MCF 10A (cell line): Measurements from ENCODE around the gene IFITM5. TPM values are rescaled to one million over a fixed set of nuclear protein-coding genes. Genes with fewer than 3 reads are reported as not detected.
"Not testable (repeated sequence)": the region's sequence is repeated elsewhere in the genome, so short reads cannot be mapped to it uniquely, and the experiment has no call there.

Source experiments
- BruUV-seq: library from RNA; stranded (reverse); fragments of 400-500 nt; replicated peaks from 2 replicates; lab custom pipeline; 2021; lab: Mats Ljungman, UMichigan
- CTCF ChIA-PET: fragments of 300-600 bp; sonication (Branson Sonifier 250); formaldehyde crosslinking; extraction: SDS; loops from one replicate; lab custom pipeline; 2021; ENCODE audit warnings: antibody characterized with exemption, inconsistent platforms; lab: Yijun Ruan, JAX
- POLR2A ChIA-PET: fragments of 300-600, 350-650 bp; sonication (Branson Sonifier 250); formaldehyde crosslinking; extraction: SDS; loops from one replicate; lab custom pipeline; 2020; ENCODE audit warnings: antibody characterized with exemption, inconsistent platforms; lab: Yijun Ruan, JAX
- DNase-seq: peaks from one replicate; pipeline ENCODE4 v3.0.0-alpha.2; 2018; ENCODE audit not compliant: unreplicated experiment
- H3K27ac Mint-ChIP-seq: one replicate; pipeline ENCODE4 v1.8.0; 2022; ENCODE audit warnings: mild to moderate bottlenecking, low read depth, mixed read lengths; ENCODE audit not compliant: unreplicated experiment
- H3K27me3 Mint-ChIP-seq: one replicate; pipeline ENCODE4 v1.8.0; 2022; ENCODE audit warnings: mixed read lengths; ENCODE audit not compliant: insufficient read depth, unreplicated experiment
- H3K36me3 Mint-ChIP-seq: one replicate; pipeline ENCODE4 v1.8.0; 2022; ENCODE audit warnings: mild to moderate bottlenecking, moderate library complexity, mixed read lengths; ENCODE audit not compliant: insufficient read depth, unreplicated experiment
- H3K4me1 Mint-ChIP-seq: one replicate; pipeline ENCODE4 v1.8.0; 2022; ENCODE audit warnings: mixed read lengths; ENCODE audit not compliant: insufficient read depth, unreplicated experiment
- H3K4me3 Mint-ChIP-seq: one replicate; pipeline ENCODE4 v1.8.0; 2022; ENCODE audit warnings: mild to moderate bottlenecking, moderate library complexity, mixed read lengths; ENCODE audit not compliant: unreplicated experiment
- H3K9me3 Mint-ChIP-seq: one replicate; pipeline ENCODE4 v1.8.0; 2022; ENCODE audit warnings: mixed read lengths; ENCODE audit not compliant: unreplicated experiment
- CTCF ChIP-seq: fragments of 200-600 bp; IDR thresholded peaks from one replicate; pipeline ENCODE4 v1.8.0; 2022; ENCODE audit warnings: antibody characterized with exemption, mild to moderate bottlenecking; ENCODE audit not compliant: unreplicated experiment
- intact Hi-C: fragments of 100-400 bp; cut with micrococcal nuclease; formaldehyde crosslinking; loops from 2 replicates; pipeline ENCODE4 v1.14.1; 2022
- total RNA-seq: library from RNA; stranded (reverse); gene quantifications from 2 replicates; pipeline ENCODE4 v1.2.3, GENCODE V29; 2022

The IFITM5 gene
- total RNA-seq, 1 experiment from 2014 or later, result not detected

GRCh38 chr11:270451-271318 lies 28.6 kb downstream of the IFITM5 start:
- intact Hi-C loops, result no loop called here
- no TSS peak for BruUV-seq
- CTCF ChIA-PET, result no interaction called here
- peaks cover 23% of the 10 kb centered on the region for H3K27me3 Mint-ChIP-seq
- no peak overlapping the region for H3K4me3 Mint-ChIP-seq
- H3K36me3 Mint-ChIP-seq, result no peaks in the 10 kb centered on the region
- no peak for TF ChIP-seq CTCF
- POLR2A ChIA-PET, result no interaction called here
- peaks cover 16% of the 10 kb centered on the region for H3K4me1 Mint-ChIP-seq
- no peak overlapping the region for H3K27ac Mint-ChIP-seq
- DNase-seq, result no peak
- no peaks in the 10 kb centered on the region for H3K9me3 Mint-ChIP-seq

DNA sequence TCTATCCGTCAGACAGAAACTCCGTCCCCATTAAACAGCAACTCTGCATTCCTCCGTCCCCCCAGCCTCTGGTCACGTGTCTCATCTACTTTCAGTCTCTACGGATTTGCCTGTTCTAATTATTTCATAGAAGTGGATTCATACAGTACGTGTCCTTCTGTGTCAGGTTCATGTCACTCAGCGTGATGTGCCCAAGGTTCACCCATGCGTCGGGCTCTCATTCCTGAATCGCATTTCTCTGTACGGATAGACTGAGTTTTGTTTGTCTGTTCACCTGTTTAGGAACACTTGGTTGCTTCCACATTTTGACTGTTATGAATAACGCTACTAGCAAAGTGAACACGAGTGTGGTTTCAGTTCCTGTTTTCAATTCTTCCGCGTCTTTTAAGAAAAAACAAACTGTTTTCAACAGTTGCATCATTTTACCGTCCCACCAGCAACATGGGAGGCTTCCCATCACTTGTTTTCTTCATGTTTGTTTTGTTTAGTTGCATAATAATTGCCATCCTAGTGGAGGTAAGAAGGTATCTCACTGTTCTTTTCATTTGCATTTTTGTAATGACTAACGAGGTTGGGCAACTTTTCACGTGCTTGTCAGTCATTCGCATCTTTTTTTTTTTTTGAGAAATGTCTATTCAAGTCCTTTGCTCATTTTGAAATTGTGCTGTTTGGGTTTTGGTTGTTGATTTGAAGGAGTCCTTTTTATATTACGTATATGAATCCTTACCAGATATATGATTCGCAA lies 30.0 kb downstream of the IFITM5 start:
- no peak for TF ChIP-seq CTCF
- H3K27me3 Mint-ChIP-seq, result peaks cover 19% of the 10 kb centered on the region
- peaks cover 16% of the 10 kb centered on the region for H3K4me1 Mint-ChIP-seq
- no peaks in the 10 kb centered on the region for H3K36me3 Mint-ChIP-seq
- intact Hi-C loops, result no loop called here
- ChIA-PET CTCF (no interaction called here), POLR2A (interaction anchor here (0.6 kb wide), 1 partner anchor 16 kb away, joined by 4 read pairs; no protein-coding TSS in a partner anchor)
- no peak overlapping the region for H3K27ac Mint-ChIP-seq
- no peaks in the 10 kb centered on the region for H3K9me3 Mint-ChIP-seq
- BruUV-seq, result no TSS peak
- peak overlapping the region; percentile 4 for H3K4me3 Mint-ChIP-seq
- DNase-seq, result peak; percentile 76

DNA sequence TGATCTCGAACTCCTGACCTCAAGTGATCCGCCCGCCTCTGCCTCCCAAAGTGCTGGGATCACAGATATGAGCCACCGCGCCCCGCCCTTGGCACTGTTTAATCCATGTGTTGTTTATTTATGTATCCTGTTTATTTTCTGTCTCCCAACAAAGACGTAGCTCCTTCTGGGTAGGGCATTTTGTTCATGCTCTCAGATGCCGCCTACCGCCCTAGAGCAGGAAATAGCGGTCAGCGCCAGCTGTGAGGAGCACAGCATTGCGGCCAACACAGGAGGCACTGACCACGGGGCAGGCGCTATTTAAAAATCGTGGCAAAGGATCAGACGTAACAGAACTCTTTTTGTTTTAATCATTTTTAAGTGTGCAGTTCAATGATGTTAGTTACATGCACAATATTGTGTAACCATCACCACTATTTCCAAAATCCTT lies 30.6 kb downstream of the IFITM5 start:
- intact Hi-C loops, DNase-seq, H3K36me3 Mint-ChIP-seq, H3K27ac Mint-ChIP-seq, BruUV-seq, H3K9me3 Mint-ChIP-seq: not testable (repeated sequence)
- Mint-ChIP-seq H3K4me1 (peaks cover 16% of the 10 kb centered on the region), H3K4me3 (peak overlapping the region; percentile 70), H3K27me3 (peaks cover 19% of the 10 kb centered on the region)
- CTCF ChIA-PET, result interaction anchor here (0.6 to 0.7 kb wide), 3 partner anchors 9 to 93 kb away, joined by 3 read pairs; partner anchors contain the start of gene NLRP6
- POLR2A ChIA-PET, result interaction anchor here (0.7 kb wide), 2 partner anchors 20 to 125 kb away, joined by 3 read pairs; partner anchors contain the start of gene PKP3

- TF ChIP-seq CTCF, result no peak
- Mint-ChIP-seq H3K4me1 (peaks cover 16% of the 10 kb centered on the region), H3K36me3 (no peaks in the 10 kb centered on the region), H3K4me3 (peak overlapping the region; percentile 70), H3K27ac (peak overlapping the region; percentile 71), H3K9me3 (no peaks in the 10 kb centered on the region), H3K27me3 (peaks cover 14% of the 10 kb centered on the region)
- intact Hi-C loops, result no loop called here
- DNase-seq, result peak; percentile 60
- ChIA-PET CTCF (interaction anchor here (0.7 kb wide), 1 partner anchor 17 kb away, joined by 3 read pairs; no protein-coding TSS in a partner anchor), POLR2A (interaction anchor here (0.9 to 1.0 kb wide), 2 partner anchors 59 to 61 kb away, joined by 3 to 4 read pairs; partner anchors contain the start of gene BET1L)
- no TSS peak for BruUV-seq
Measured at GRCh38 chr11:267491-267994, 31.8 kb downstream of the IFITM5 start.
